GM23248 (cell line): ENCODE measurements around the gene CHERP.

Experiments
- EZH2 ChIP-seq: fragments of 200-600 bp; sonication (generic); IDR thresholded peaks from 2 replicates; pipeline ENCODE4 v1.6.1; 2018; ENCODE audit warnings: antibody characterized with exemption, mild to moderate bottlenecking; ENCODE audit not compliant: insufficient read depth, poor library complexity, severe bottlenecking
- EZH2phosphoT487 ChIP-seq: fragments of 200-600 bp; sonication (generic); IDR thresholded peaks from 2 replicates; pipeline ENCODE4 v1.6.1; 2018; ENCODE audit warnings: antibody characterized with exemption, moderate library complexity, mild to moderate bottlenecking, low read depth; ENCODE audit not compliant: insufficient read depth

DNA sequence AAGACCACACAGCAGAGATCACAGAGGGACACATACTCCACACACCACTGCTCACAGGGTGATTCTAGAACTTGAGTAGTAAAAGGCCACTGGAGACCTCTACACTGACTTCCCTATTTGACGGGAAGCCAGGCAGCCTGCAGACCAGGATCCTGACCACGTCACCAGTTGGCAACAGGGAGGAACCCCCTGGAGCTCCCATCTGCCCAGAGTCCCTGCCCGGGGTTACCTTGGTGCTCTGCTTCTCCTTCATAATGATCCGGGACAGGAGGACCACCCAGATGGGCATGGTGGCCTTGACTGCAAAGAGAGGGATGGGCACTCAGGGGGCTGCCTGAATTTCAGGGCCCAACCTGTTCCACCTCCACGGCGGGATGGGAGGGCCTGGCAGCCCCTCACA, 29.0 kb upstream of the CHERP start:
- TF ChIP-seq EZH2 (no peak), EZH2phosphoT487 (no peak)
